GM12878 (cell line): ENCODE results near the gene DKKL1. TPM values are rescaled to one million over a fixed set of nuclear protein-coding genes. Genes with fewer than 3 reads are reported as not detected.

ENCODE experiments used
- ATAC-seq: fragments of 200-7000 bp; cut with Tn5 transposase; 3 replicates; pipeline ENCODE4 v1.9.1; 2020; ENCODE audit warnings: mild to moderate bottlenecking, moderate library complexity
- BruUV-seq: library from RNA; stranded (reverse); fragments of 400-500 nt; replicated peaks from 2 replicates; lab custom pipeline; 2021; lab: Mats Ljungman, UMichigan
- CTCF ChIA-PET: fragments of 300-600 bp; sonication (Branson Sonifier 250); formaldehyde crosslinking; extraction: SDS; loops from one replicate; lab custom pipeline; 2021; ENCODE audit warnings: inconsistent platforms; lab: Yijun Ruan, JAX
- POLR2A ChIA-PET: fragments of 350-600 bp; formaldehyde crosslinking; extraction: SDS; loops from one replicate; lab custom pipeline; 2021; ENCODE audit warnings: inconsistent platforms; lab: Charles Lee
- RAD21 ChIA-PET: fragments of 300-600 bp; sonication (Branson Sonifier 250); formaldehyde crosslinking; loops from one replicate; lab custom pipeline; 2023; ENCODE audit warnings: antibody characterized with exemption; ENCODE audit not compliant: unreplicated experiment; lab: Charles Lee
- SMC1A ChIA-PET: fragments of 300-600 bp; sonication (Branson Sonifier 250); formaldehyde crosslinking; loops from one replicate; lab custom pipeline; 2023; ENCODE audit not compliant: unreplicated experiment, uncharacterized antibody; lab: Charles Lee
- DNase-seq: peaks from one replicate; pipeline ENCODE4 v3.0.0-alpha.2; 2011; ENCODE audit warnings: low read depth, low spot score
- FAIRE-seq: peaks from 3 replicates; lab custom pipeline; 2011; peaks lifted over from hg19 to GRCh38; lab: Jason Lieb, UNC
- H2AFZ ChIP-seq: 2 replicates; pipeline ENCODE4 v1.6.0; 2011; ENCODE audit warnings: low read depth, low read length, control low read depth; ENCODE audit not compliant: control insufficient read depth
- H3K27ac ChIP-seq: 2 replicates; pipeline ENCODE4 v1.5.1; 2011; ENCODE audit warnings: control low read depth; ENCODE audit not compliant: control insufficient read depth, insufficient read depth
- H3K27me3 ChIP-seq, 2 experiments: replicated peaks in 1 of 2; 2 replicates each; pipeline versions ENCODE4 v1.6.0 to v1.6.1; 2011; ENCODE audit warnings: low read length in 1 of 2; ENCODE audit not compliant: control insufficient read depth in 2 of 2, insufficient read depth in 2 of 2
- H3K36me3 ChIP-seq, 2 experiments: 2 replicates each; pipeline ENCODE4 v1.5.1; 2011; ENCODE audit warnings: low read length in 1 of 2; ENCODE audit not compliant: control insufficient read depth in 2 of 2, insufficient read depth in 2 of 2
- H3K4me1 ChIP-seq: 2 replicates; pipeline ENCODE4 v1.6.1; 2011; ENCODE audit warnings: mild to moderate bottlenecking, low read length, moderate library complexity, mixed read lengths; ENCODE audit not compliant: control insufficient read depth, insufficient read depth
- H3K4me2 ChIP-seq: 2 replicates; pipeline ENCODE4 v1.6.0; 2011; ENCODE audit warnings: control low read depth; ENCODE audit not compliant: control insufficient read depth, insufficient read depth
- H3K4me3 ChIP-seq: fragments of 200-600 bp; sonication (generic); 2 replicates; pipeline ENCODE4 v1.5.1; 2016
- H3K79me2 ChIP-seq: 2 replicates; pipeline ENCODE4 v1.6.0; 2011; ENCODE audit warnings: low read length; ENCODE audit not compliant: control insufficient read depth, insufficient read depth
- H3K9ac ChIP-seq: 2 replicates; pipeline ENCODE4 v1.8.0; 2011; ENCODE audit warnings: low read length, control low read depth, mixed read lengths; ENCODE audit not compliant: control insufficient read depth, insufficient read depth
- H3K9me3 ChIP-seq: replicated peaks from 3 replicates; pipeline ENCODE4 v1.5.1; 2011; ENCODE audit warnings: mild to moderate bottlenecking, low read length; ENCODE audit not compliant: control insufficient read depth, insufficient read depth
- H4K20me1 ChIP-seq: 2 replicates; pipeline ENCODE4 v1.6.0; 2011; ENCODE audit not compliant: control insufficient read depth, insufficient read depth
- BCL11A ChIP-seq: IDR thresholded peaks from 2 replicates; pipeline ENCODE4 v1.6.1; 2011; ENCODE audit warnings: low read depth, low read length
- BRCA1 ChIP-seq: IDR thresholded peaks from 2 replicates; pipeline ENCODE4 v1.6.1; 2011; ENCODE audit warnings: low read depth, low read length, improper control_type of control experiment
- CBFB ChIP-seq: IDR thresholded peaks from 2 replicates; pipeline ENCODE4 v1.6.1; 2016; ENCODE audit warnings: antibody characterized with exemption, low read depth
- CBX3 ChIP-seq: fragments of 200-600 bp; sonication (generic); IDR thresholded peaks from 2 replicates; pipeline ENCODE4 v1.6.1; 2016; ENCODE audit warnings: low read depth, borderline replicate concordance
- IKZF1 ChIP-seq: fragments of 450-650 bp; conservative IDR thresholded peaks from 2 replicates; pipeline ENCODE4 v1.6.1; 2017; ENCODE audit warnings: antibody characterized with exemption, mild to moderate bottlenecking
- IKZF2 ChIP-seq, 2 experiments: fragments of 450-650 bp; IDR thresholded peaks; 2 replicates each; pipeline ENCODE4 v1.6.1; 2017; ENCODE audit warnings: mild to moderate bottlenecking in 2 of 2, moderate library complexity in 2 of 2
- NR2C1 ChIP-seq: fragments of 450-650 bp; IDR thresholded peaks from 2 replicates; pipeline ENCODE4 v1.6.1; 2017; ENCODE audit warnings: antibody characterized with exemption, mild to moderate bottlenecking, moderate library complexity
- RBBP5 ChIP-seq: fragments of 200-600 bp; sonication (generic); conservative IDR thresholded peaks from 2 replicates; pipeline ENCODE4 v1.6.1; 2016
- RELA ChIP-seq: fragments of 450-650 bp; IDR thresholded peaks from 2 replicates; pipeline ENCODE4 v1.8.0; 2014; ENCODE audit warnings: borderline replicate concordance; ENCODE audit not compliant: partially characterized antibody
- SUZ12 ChIP-seq: fragments of 200-600 bp; sonication (generic); IDR thresholded peaks from one replicate; pipeline ENCODE4 v1.6.1; 2018; ENCODE audit warnings: antibody characterized with exemption, mild to moderate bottlenecking; ENCODE audit not compliant: unreplicated experiment
- YY1 ChIP-seq: IDR thresholded peaks from 2 replicates; pipeline ENCODE4 v1.6.1; 2011; ENCODE audit warnings: low read depth, mild to moderate bottlenecking, low read length
- WGBS: methylation state at CpG from one replicate; pipeline ENCODE4 v1.1.6; 2016; ENCODE audit warnings: low lambda C conversion rate; ENCODE audit not compliant: insufficient replicate concordance, insufficient coverage; ENCODE audit errors: missing lambda C conversion rate; 5-methylcytosine and 5-hydroxymethylcytosine counted together
- in situ Hi-C: fragments of 300-500 bp; cut with MboI; formaldehyde crosslinking; loops from 9 replicates; pipeline ENCODE4 v1.14.3; 2018; ENCODE audit warnings: mixed read lengths
- intact Hi-C: fragments of 100-400 bp; cut with micrococcal nuclease; formaldehyde crosslinking; loops from one replicate; pipeline ENCODE4 v1.14.2; 2022; ENCODE audit not compliant: unreplicated experiment
- polyA plus RNA-seq, 11 experiments: library from polyadenylated mRNA; depleted of rRNA in 4 of 11; unstranded in 6 of 11; stranded (reverse) in 5 of 11; fragments of >200 nt; fragmentation: Nextera tagmentation in 4 of 11; fragmentation: Illumina TruSeq in 1 of 11; extraction: Ambion mirVana in 4 of 11; extraction: Trizol in 1 of 11; gene quantifications; 1 replicate in 1 of 11; 2 replicates in 10 of 11; pipeline versions ENCODE4 v1.2.1 to v1.2.3, GENCODE V29; 2011 to 2016; ENCODE audit warnings: inconsistent platforms in 2 of 11, missing spikeins in 2 of 11, low read depth in 1 of 11
- total RNA-seq, 4 experiments: library from RNA; depleted of rRNA in 3 of 4; stranded (reverse); fragments of >200 nt in 3 of 4; fragmentation: Illumina TruSeq in 1 of 4; extraction: Trizol in 1 of 4; gene quantifications; 2 replicates each; pipeline versions ENCODE4 v1.2.1 to v1.2.3, GENCODE V29; 2013 to 2021
- TF ChIP-seq, protein P1 (sequence below): fragments of 450-650 bp; formaldehyde crosslinking; IDR thresholded peaks from 2 replicates; pipeline ENCODE4 v1.4.0; 2022; ENCODE audit warnings: mild to moderate bottlenecking, moderate library complexity
- TF ChIP-seq, protein P2 (sequence below): IDR thresholded peaks from 2 replicates; pipeline ENCODE4 v1.6.1; 2012; ENCODE audit warnings: mild to moderate bottlenecking, low read depth, low read length
- TF ChIP-seq, protein P3 (sequence below): IDR thresholded peaks from 2 replicates; pipeline ENCODE4 v1.6.1; 2011; ENCODE audit warnings: low read depth, mild to moderate bottlenecking, low read length, moderate library complexity, borderline replicate concordance; ENCODE audit errors: extremely low read depth
- TF ChIP-seq, protein P4 (sequence below): IDR thresholded peaks from 2 replicates; pipeline ENCODE4 v1.6.1; 2012; ENCODE audit warnings: low read depth, low read length, improper control_type of control experiment

Gene DKKL1
- total and polyA plus RNA-seq, 10 of the 15 experiments (the other 5 are each of a cell fraction or from before 2014, with no cell fraction given), result not detected

DNA sequence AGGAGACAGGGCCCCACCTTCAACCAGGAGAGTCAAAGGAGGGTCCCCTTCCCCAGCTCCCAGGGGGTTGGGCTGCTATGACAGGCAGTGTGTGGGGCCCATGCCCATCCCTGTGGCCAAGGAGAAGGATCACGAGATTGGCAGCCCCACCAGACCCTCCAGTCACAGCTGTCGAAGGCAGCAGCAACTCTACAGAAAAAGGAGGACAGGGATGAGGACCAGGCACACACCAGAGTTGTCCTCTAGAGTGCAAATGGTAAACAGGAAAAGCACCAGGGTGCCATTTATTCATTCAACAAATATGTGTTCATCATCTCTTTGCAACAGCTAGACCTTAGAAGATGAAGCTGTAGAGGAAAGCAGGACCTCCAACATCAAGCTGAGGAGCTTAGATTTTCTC, 55.5 kb downstream of the DKKL1 start:
- Histone ChIP-seq H3K9me3 (no peaks in the 10 kb centered on the region), H2AFZ (no peak overlapping the region), H3K4me1 (peaks cover 7% of the 10 kb centered on the region; the same call in 1 of the 2 replicates), H3K9ac (no peak overlapping the region), H3K4me2 (no peak overlapping the region), H3K27me3 (peaks cover 16 to 31% of the 10 kb centered on the region in 2 experiments), H3K4me3 (no peak overlapping the region), H3K36me3 (no peaks in the 10 kb centered on the region)
- no peak for DNase-seq
- ChIA-PET POLR2A (no interaction called here), SMC1A (interaction anchor here (1.3 to 1.5 kb wide), 4 partner anchors 11 to 51 kb away, joined by 3 to 4 read pairs (median 4); no protein-coding TSS in a partner anchor), CTCF (interaction anchor here (0.8 to 1.6 kb wide), 5 partner anchors 10 to 118 kb away, joined by 3 to 8 read pairs (median 3); no protein-coding TSS in a partner anchor)
- ATAC-seq, result no peak
- intact Hi-C loops, result no loop called here
- TF ChIP-seq IKZF1, result no peak
- TF ChIP-seq, protein P1, sequence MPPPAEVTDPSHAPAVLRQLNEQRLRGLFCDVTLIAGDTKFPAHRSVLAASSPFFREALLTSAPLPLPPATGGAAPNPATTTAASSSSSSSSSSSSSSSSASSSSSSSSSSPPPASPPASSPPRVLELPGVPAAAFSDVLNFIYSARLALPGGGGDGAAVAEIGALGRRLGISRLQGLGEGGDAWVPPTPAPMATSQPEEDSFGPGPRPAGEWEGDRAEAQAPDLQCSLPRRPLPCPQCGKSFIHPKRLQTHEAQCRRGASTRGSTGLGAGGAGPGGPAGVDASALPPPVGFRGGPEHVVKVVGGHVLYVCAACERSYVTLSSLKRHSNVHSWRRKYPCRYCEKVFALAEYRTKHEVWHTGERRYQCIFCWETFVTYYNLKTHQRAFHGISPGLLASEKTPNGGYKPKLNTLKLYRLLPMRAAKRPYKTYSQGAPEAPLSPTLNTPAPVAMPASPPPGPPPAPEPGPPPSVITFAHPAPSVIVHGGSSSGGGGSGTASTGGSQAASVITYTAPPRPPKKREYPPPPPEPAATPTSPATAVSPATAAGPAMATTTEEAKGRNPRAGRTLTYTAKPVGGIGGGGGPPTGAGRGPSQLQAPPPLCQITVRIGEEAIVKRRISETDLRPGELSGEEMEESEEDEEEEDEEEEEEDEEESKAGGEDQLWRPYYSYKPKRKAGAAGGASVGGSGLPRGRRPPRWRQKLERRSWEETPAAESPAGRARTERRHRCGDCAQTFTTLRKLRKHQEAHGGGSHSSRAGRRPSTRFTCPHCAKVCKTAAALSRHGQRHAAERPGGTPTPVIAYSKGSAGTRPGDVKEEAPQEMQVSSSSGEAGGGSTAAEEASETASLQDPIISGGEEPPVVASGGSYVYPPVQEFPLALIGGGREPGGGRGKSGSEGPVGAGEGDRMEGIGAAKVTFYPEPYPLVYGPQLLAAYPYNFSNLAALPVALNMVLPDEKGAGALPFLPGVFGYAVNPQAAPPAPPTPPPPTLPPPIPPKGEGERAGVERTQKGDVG (CRISPR knock-in tag), result no peak
- TF ChIP-seq NR2C1, result no peak
- TF ChIP-seq, protein P2, sequence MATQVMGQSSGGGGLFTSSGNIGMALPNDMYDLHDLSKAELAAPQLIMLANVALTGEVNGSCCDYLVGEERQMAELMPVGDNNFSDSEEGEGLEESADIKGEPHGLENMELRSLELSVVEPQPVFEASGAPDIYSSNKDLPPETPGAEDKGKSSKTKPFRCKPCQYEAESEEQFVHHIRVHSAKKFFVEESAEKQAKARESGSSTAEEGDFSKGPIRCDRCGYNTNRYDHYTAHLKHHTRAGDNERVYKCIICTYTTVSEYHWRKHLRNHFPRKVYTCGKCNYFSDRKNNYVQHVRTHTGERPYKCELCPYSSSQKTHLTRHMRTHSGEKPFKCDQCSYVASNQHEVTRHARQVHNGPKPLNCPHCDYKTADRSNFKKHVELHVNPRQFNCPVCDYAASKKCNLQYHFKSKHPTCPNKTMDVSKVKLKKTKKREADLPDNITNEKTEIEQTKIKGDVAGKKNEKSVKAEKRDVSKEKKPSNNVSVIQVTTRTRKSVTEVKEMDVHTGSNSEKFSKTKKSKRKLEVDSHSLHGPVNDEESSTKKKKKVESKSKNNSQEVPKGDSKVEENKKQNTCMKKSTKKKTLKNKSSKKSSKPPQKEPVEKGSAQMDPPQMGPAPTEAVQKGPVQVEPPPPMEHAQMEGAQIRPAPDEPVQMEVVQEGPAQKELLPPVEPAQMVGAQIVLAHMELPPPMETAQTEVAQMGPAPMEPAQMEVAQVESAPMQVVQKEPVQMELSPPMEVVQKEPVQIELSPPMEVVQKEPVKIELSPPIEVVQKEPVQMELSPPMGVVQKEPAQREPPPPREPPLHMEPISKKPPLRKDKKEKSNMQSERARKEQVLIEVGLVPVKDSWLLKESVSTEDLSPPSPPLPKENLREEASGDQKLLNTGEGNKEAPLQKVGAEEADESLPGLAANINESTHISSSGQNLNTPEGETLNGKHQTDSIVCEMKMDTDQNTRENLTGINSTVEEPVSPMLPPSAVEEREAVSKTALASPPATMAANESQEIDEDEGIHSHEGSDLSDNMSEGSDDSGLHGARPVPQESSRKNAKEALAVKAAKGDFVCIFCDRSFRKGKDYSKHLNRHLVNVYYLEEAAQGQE, result no peak
- TF ChIP-seq, protein P3, sequence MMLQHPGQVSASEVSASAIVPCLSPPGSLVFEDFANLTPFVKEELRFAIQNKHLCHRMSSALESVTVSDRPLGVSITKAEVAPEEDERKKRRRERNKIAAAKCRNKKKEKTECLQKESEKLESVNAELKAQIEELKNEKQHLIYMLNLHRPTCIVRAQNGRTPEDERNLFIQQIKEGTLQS, result no peak
- TF ChIP-seq BRCA1, result no peak
- TF ChIP-seq, protein P4, sequence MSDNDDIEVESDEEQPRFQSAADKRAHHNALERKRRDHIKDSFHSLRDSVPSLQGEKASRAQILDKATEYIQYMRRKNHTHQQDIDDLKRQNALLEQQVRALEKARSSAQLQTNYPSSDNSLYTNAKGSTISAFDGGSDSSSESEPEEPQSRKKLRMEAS, result no peak
- TF ChIP-seq RBBP5, result no peak
- no peak for TF ChIP-seq BCL11A
- TF ChIP-seq IKZF2 (IDR thresholded peaks at IDR 0.05), result no peak
- TF ChIP-seq YY1, result no peak
- TF ChIP-seq CBFB, result no peak
- TF ChIP-seq SUZ12, result no peak
- no peak for TF ChIP-seq CBX3
- TF ChIP-seq RELA, result no peak
- TF ChIP-seq, all 136 proteins: peak for 0
- H3K27ac ChIP-seq, result no peak overlapping the region
- no peaks in the 10 kb centered on the region for H4K20me1 ChIP-seq
- H3K79me2 ChIP-seq, result no peaks in the 10 kb centered on the region
- RAD21 ChIA-PET, result interaction anchor here (1.7 kb wide), 1 partner anchor 16 kb away, joined by 5 read pairs; no protein-coding TSS in a partner anchor
- BruUV-seq, result no TSS peak
- no peak for FAIRE-seq
- in situ Hi-C loops, result no loop called here
- 0% methylated on average over 2 of the region's 2 CpGs for WGBS
